Measurements from ENCODE around the gene GPN2.

The GPN2 gene

GRCh38 chr1:26858160-26858559 is 31.9 kb downstream of the GPN2 start:
- TF ChIP-seq CTCF (IDR thresholded peaks at IDR 0.05; ENCODE audit: insufficient read depth, low read depth, low read length, missing control alignments): no peak
- no peak for DNase-seq (ENCODE audit: low read depth)

GRCh38 chr1:26857473-26858060 is 32.5 kb downstream of the GPN2 start:
- no peak overlapping the region for H3K4me3 ChIP-seq (ENCODE audit: low read depth, low read length)
- no peak for DNase-seq (ENCODE audit: low read depth)
- TF ChIP-seq CTCF (IDR thresholded peaks at IDR 0.05; ENCODE audit: insufficient read depth, low read depth, low read length, missing control alignments): no peak

More at GRCh38 chr1:26858160-26858559, 31.9 kb downstream of the GPN2 start:
- no peak overlapping the region for H3K4me3 ChIP-seq (ENCODE audit: low read depth, low read length)

- no peak for DNase-seq (ENCODE audit: low read depth)
- no peak for TF ChIP-seq CTCF (IDR thresholded peaks at IDR 0.05; ENCODE audit: insufficient read depth, low read depth, low read length, missing control alignments)
- H3K4me3 ChIP-seq (ENCODE audit: low read depth, low read length): no peak overlapping the region
Observed at GRCh38 chr1:26856604-26857469, 33.2 kb downstream of the GPN2 start.

- no peak for DNase-seq (ENCODE audit: low read depth)
- H3K4me3 ChIP-seq (ENCODE audit: low read depth, low read length): no peak overlapping the region
- no peak for TF ChIP-seq CTCF (IDR thresholded peaks at IDR 0.05; ENCODE audit: insufficient read depth, low read depth, low read length, missing control alignments)
Observed at GRCh38 chr1:26856181-26856580, 33.9 kb downstream of the GPN2 start.

GRCh38 chr1:26855636-26856035 is 34.4 kb downstream of the GPN2 start:
- no peak overlapping the region for H3K4me3 ChIP-seq (ENCODE audit: low read depth, low read length)
- TF ChIP-seq CTCF (IDR thresholded peaks at IDR 0.05; ENCODE audit: insufficient read depth, low read depth, low read length, missing control alignments): no peak
- DNase-seq (ENCODE audit: low read depth): no peak

GRCh38 chr1:26854906-26855305 is 35.2 kb downstream of the GPN2 start:
- TF ChIP-seq CTCF (IDR thresholded peaks at IDR 0.05; ENCODE audit: insufficient read depth, low read depth, low read length, missing control alignments): no peak
- H3K4me3 ChIP-seq (ENCODE audit: low read depth, low read length): no peak overlapping the region
- no peak for DNase-seq (ENCODE audit: low read depth)
